Ovary (tissue), 9 donors: ENCODE measurements around the gene MTURN. TPM values are rescaled to one million over a fixed set of nuclear protein-coding genes. Genes with fewer than 3 reads are reported as not detected.

ENCODE experiments used
- DNase-seq, 5 donors: peaks; one replicate each; pipeline ENCODE4 v3.0.0-alpha.2; 2019 to 2020
- H3K27ac ChIP-seq, 2 donors: fragments of 200-600 bp; one replicate each; pipeline versions ENCODE4 v1.5.1 to v1.8.0; 2019 to 2022
- H3K27me3 ChIP-seq: fragments of 200-600 bp; one replicate; pipeline ENCODE4 v1.8.0; 2022
- H3K36me3 ChIP-seq: fragments of 200-600 bp; sonication (generic); one replicate; pipeline ENCODE4 v1.5.1; 2019
- H3K4me1 ChIP-seq: one replicate; pipeline ENCODE4 v1.8.1; 2013; ENCODE audit warnings: mild to moderate bottlenecking, moderate library complexity; ENCODE audit not compliant: insufficient read depth
- H3K4me3 ChIP-seq: fragments of 200-600 bp; sonication (generic); one replicate; pipeline ENCODE4 v1.5.1; 2017
- H3K9me3 ChIP-seq, 2 donors: fragments of 200-600 bp in 1 of 2; sonication (generic) in 1 of 2; one replicate each; pipeline versions ENCODE4 v1.5.1 to v1.8.1; 2013 to 2019; ENCODE audit warnings: mild to moderate bottlenecking in 1 of 2, moderate library complexity in 1 of 2
- EP300 ChIP-seq: sonication (generic); formaldehyde crosslinking; IDR thresholded peaks from one replicate; pipeline ENCODE4 v1.6.1; 2017; ENCODE audit warnings: antibody characterized with exemption
- POLR2A ChIP-seq: fragments of 450-650 bp; IDR thresholded peaks from one replicate; pipeline ENCODE4 v1.6.1; 2017; ENCODE audit warnings: antibody characterized with exemption, mild to moderate bottlenecking, moderate library complexity
- WGBS, 3 donors: extraction: QIAGEN DNeasy Blood & Tissue Kit in 1 of 3; methylation state at CpG; one replicate each; pipeline versions ENCODE4 v1.1.5 to v1.1.7; 2013 to 2017; 5-methylcytosine and 5-hydroxymethylcytosine counted together
- intact Hi-C, 4 donors: fragments of 100-400 bp; cut with DNase I; formaldehyde crosslinking; loops; one replicate each; pipeline versions ENCODE4 v1.11.0 to v1.15.1; 2022 to 2023
- polyA plus RNA-seq, 2 donors: library from polyadenylated mRNA; stranded (reverse); fragments of 200-250 nt in 1 of 2; fragments of 350-450 nt in 1 of 2; fragmentation: Illumina TruSeq in 1 of 2; extraction: RNeasy Lipid Tissue Mini Kit (QIAGEN cat#74804) in 1 of 2; gene quantifications; one replicate each; pipeline ENCODE4 v1.2.3, GENCODE V29; 2013 to 2014
- total RNA-seq, 7 donors: library from RNA; depleted of rRNA in 2 of 7; stranded (reverse); fragments of >200 nt in 2 of 7; fragmentation: NEBNext Ultra II Directional in 3 of 7; extraction: Animal tissue kit (Norgen Biotek cat#: 25700) in 3 of 7; gene quantifications; one replicate each; pipeline versions ENCODE4 v1.1.0 to v1.2.4, GENCODE V29; 2016 to 2023
- TF ChIP-seq, protein P1 (sequence below), 3 donors: fragments of 450-650 bp in 2 of 3; fragments of 200-600 bp in 1 of 3; IDR thresholded peaks; one replicate each; pipeline versions ENCODE4 v1.5.1 to v1.8.0; 2016 to 2022; ENCODE audit warnings: antibody characterized with exemption in 3 of 3, mild to moderate bottlenecking in 1 of 3
- donor health status: DM: no; HTN: no; CAD: no; lungs with moderate emphysema.
- donor health status: DM: no; HTN: no; CAD: no.
- donor health status: Bipolar disorder and iron deficiency.
- donor health status: DM: yes; HTN: yes; CAD: no.
- donor health status: DM: no; HTN: no; CAD: no.
- donor health status: DM: yes; HTN: yes; CAD: no.

Gene MTURN
- total and polyA plus RNA-seq, 9 donors: 14.7 to 65.1 (median 40.4) TPM

DNA sequence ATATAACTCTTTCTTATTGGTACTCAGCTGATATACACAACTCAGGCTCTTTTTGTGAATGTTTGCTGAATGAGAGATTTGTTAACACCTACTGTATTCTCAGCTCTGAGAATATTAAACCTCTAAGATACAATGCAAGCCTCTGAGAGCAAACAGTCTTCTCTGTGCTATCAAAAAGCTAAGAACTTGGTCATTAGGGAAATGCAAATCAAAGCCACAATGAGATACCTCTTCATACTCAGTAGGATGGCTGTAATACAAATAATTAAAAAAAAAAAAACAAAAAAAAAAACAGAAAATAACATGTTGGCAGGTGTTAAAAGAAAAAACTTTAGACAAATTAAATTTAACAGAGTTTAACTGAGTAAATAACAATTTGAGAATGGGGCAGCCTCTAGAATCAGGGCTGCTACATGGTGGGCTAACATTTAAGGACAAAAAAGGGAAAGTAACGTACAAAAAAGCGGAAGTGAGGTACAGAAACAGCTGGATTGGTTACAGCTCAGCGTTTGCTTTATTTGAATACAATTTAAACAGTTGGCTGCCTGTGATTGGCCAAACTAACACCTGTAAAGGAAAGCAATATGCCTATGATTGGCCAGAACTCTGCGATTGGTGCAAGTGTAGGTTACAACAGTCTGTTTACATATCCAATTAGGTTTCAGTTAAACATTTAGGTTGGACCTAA lies 14.8 kb upstream of the MTURN start:
- WGBS, 3 donors: 89 to 92% (median 92%) methylated on average over 4 of the region's 4 CpGs
- intact Hi-C loops: no loop called here
- Histone ChIP-seq H3K4me1 (no peaks in the 10 kb centered on the region), H3K27ac (no peak overlapping the region), H3K9me3 (no peaks in the 10 kb centered on the region), H3K27me3 (no peaks in the 10 kb centered on the region), H3K4me3 (no peak overlapping the region), H3K36me3 (no peaks in the 10 kb centered on the region)
- no peak for TF ChIP-seq POLR2A
- no peak for TF ChIP-seq EP300
- TF ChIP-seq, protein P1, sequence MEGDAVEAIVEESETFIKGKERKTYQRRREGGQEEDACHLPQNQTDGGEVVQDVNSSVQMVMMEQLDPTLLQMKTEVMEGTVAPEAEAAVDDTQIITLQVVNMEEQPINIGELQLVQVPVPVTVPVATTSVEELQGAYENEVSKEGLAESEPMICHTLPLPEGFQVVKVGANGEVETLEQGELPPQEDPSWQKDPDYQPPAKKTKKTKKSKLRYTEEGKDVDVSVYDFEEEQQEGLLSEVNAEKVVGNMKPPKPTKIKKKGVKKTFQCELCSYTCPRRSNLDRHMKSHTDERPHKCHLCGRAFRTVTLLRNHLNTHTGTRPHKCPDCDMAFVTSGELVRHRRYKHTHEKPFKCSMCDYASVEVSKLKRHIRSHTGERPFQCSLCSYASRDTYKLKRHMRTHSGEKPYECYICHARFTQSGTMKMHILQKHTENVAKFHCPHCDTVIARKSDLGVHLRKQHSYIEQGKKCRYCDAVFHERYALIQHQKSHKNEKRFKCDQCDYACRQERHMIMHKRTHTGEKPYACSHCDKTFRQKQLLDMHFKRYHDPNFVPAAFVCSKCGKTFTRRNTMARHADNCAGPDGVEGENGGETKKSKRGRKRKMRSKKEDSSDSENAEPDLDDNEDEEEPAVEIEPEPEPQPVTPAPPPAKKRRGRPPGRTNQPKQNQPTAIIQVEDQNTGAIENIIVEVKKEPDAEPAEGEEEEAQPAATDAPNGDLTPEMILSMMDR (IDR thresholded peaks at IDR 0.05): no peak
- no peak for DNase-seq

DNA sequence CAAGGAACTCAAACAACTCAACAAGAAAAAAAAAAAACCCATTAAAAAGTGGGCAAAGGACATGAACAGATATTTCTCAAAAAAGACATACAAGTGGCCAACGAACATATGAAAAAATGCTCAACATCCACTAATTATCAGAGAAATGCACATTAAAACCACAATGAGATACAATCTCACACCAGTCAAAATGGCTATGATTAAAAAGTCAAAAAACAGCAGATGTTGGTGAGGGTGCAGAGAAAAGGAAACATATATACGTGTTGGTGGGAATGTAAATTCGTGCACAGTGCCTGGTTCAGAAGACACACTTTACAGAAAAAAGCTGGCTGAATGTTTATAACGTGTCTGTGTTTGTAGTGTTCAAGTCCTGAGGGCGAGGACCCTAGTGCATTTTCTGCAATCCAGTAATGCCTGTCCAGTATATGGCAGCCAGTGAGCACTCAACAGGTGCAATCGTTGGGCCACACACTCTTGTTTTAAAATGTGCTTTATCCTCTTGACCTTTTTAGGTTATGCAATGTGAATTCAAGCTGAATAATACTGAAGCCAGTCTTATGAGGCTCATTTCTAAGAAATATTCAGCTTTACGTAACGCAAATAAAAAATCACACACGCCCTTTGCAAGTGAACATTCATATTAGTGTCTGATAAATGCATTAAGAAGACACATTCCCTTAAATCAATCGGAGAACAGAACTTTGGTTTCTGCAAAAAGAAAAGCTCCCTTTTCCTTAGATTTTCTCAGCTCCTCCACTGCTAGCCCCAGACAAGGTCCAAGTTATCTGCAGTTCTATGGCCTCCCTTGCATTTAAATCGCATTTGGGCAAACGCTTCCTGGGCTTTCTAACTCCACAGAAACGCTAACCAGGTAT lies 813 bp upstream of the MTURN start:
- Histone ChIP-seq H3K9me3 (no peaks in the 10 kb centered on the region), H3K27me3 (no peaks in the 10 kb centered on the region), H3K4me1 (peaks cover 5% of the 10 kb centered on the region), H3K27ac (peak overlapping the region; percentile 86 to 92), H3K36me3 (no peaks in the 10 kb centered on the region), H3K4me3 (peak overlapping the region; percentile 78)
- no peak for DNase-seq
- TF ChIP-seq POLR2A (no peak), EP300 (no peak)
- TF ChIP-seq, protein P1 (IDR thresholded peaks at IDR 0.05): no peak
- 21 to 27% (median 23%) methylated on average over 13 of the region's 13 CpGs for WGBS, 3 donors
- intact Hi-C loops: no loop called here

DNA sequence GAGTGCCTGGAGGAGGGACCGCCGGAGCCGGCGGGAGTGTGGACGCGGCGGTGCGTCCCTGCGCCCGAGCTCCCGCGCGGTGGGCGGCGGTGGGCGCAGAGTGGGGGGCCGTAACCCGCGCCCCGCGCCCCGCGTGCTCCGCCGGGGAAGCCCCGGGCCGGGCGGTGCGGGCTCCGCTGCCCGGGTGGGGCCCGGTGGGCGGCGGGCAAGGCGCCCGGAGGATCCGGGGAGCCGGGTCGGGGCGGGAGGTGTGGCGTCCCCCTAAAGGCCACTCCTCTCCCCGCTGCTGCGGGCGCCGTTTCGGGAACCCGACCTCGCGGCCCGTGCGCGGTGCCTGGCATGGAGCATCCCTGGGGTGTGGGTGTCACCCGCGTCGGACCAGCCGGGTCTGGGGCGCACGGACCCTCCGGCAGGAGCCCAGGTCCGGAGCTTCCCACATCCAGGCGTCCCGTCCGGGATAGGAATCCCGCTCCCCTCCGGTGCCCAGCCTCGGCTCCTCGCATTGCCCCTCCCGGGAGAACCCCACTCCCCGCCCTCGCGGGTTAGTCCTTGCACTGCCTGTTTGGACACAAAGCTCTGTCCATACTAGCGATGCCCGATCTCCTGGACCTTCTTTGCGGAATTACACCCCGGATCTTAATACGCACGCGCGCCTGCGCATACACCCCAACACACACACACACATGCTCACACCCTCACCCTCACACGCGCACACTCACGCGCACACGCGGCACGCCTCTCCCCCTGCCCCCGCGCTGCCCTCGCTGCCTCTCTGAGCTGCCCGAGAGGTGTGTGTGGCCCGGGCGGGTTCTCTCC lies 723 bp downstream of the MTURN start:
- intact Hi-C loops: no loop called here
- DNase-seq: peak; percentile 68 to 83 (median 79)
- peak overlapping the region; percentile 86 to 92 for H3K27ac ChIP-seq
- H3K27me3 ChIP-seq: no peaks in the 10 kb centered on the region
- H3K36me3 ChIP-seq: no peaks in the 10 kb centered on the region
- TF ChIP-seq EP300 (no peak), POLR2A (peak; percentile 22)
- TF ChIP-seq, protein P1 (IDR thresholded peaks at IDR 0.05): peak in 1 of 3 donors; percentile 13
- 0 to 1% (median 0%) methylated on average over 69 to 93 of the region's 93 CpGs for WGBS, 3 donors
- H3K4me1 ChIP-seq: peaks cover 5% of the 10 kb centered on the region
- peak overlapping the region; percentile 78 for H3K4me3 ChIP-seq
- no peaks in the 10 kb centered on the region for H3K9me3 ChIP-seq

DNA sequence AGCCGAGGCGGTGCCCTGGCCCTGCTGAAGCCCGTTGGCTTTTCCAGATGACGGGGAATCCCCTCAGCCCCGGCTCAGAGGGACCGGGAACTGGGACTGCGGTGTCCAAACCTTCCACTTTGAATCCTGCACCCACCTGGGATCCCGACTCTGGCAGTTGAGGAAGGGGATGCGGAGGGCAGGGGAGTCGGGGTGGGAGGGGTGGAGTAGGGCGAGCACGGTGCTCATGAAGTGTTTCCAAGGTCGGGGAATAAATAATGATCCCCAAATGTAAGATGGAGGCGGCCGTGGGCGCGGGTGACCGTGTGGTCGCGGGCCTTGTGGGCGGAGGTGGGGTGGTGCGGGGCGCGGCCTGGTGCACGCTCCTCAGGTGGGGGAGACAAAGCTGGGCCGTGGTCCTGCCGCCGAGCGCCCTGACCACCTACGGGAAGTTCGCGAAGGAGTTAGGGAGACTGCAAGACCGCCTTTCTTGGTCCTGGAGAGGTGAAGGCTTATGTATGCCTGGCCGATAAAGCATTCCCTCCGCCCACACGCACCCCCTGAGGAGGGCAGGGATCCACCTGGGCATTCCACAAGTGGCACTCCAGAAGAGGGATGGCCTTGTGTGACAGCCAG lies 1.4 kb downstream of the MTURN start:
- peak overlapping the region; percentile 86 to 92 for H3K27ac ChIP-seq
- no peaks in the 10 kb centered on the region for H3K9me3 ChIP-seq
- TF ChIP-seq POLR2A (no peak), EP300 (no peak)
- TF ChIP-seq, protein P1 (IDR thresholded peaks at IDR 0.05): no peak
- peak overlapping the region; percentile 78 for H3K4me3 ChIP-seq
- no peaks in the 10 kb centered on the region for H3K36me3 ChIP-seq
- no peaks in the 10 kb centered on the region for H3K27me3 ChIP-seq
- H3K4me1 ChIP-seq: peaks cover 5% of the 10 kb centered on the region
- intact Hi-C loops: no loop called here
- 5 to 12% (median 10%) methylated on average over 36 of the region's 36 CpGs for WGBS, 3 donors
- peak in 2 of 5 donors; percentile 51 to 52 for DNase-seq
